ENCODE measurements around the gene OR10H2. TPM values are rescaled to one million over a fixed set of nuclear protein-coding genes. Genes with fewer than 3 reads are reported as not detected.

The OR10H2 gene
- polyA plus RNA-seq, 1 donor from 2014 or later: not detected

- Histone ChIP-seq H3K79me2 (replicated peaks; ENCODE audit: insufficient read depth, low read length) (no peaks in the 10 kb centered on the region), H4K20me1 (ENCODE audit: insufficient read depth) (no peaks in the 10 kb centered on the region), H3K36me3 (ENCODE audit: insufficient read depth, low read length) (no peaks in the 10 kb centered on the region), H3K27ac (ENCODE audit: low read length) (no peak overlapping the region), H3K9ac (ENCODE audit: low read length) (no peak overlapping the region), H3K9me3 (ENCODE audit: low read length) (peaks cover 11% of the 10 kb centered on the region), H2AFZ (ENCODE audit: low read depth, low read length) (no peak overlapping the region), H3F3A (ENCODE audit: insufficient read depth, low read length, poor library complexity, severe bottlenecking) (no peaks in the 10 kb centered on the region), H3K27me3 (ENCODE audit: insufficient read depth, low read depth, low read length) (no peaks in the 10 kb centered on the region), H3K4me3 (ENCODE audit: low read length) (no peak overlapping the region), H3K4me2 (ENCODE audit: low read length) (no peak overlapping the region), H3K9me2 (ENCODE audit: insufficient read depth, low read length) (no peaks in the 10 kb centered on the region)
- no peak for TF ChIP-seq RAD21 (conservative IDR thresholded peaks at IDR 0.05)
- TF ChIP-seq POLR2AphosphoS5 (IDR thresholded peaks at IDR 0.05): no peak
- TF ChIP-seq SMC3 (conservative IDR thresholded peaks at IDR 0.05; ENCODE audit: poor library complexity): no peak
- TF ChIP-seq MXI1 (conservative IDR thresholded peaks at IDR 0.05; ENCODE audit: poor library complexity, severe bottlenecking): no peak
- TF ChIP-seq EP300 (conservative IDR thresholded peaks at IDR 0.05; ENCODE audit: poor library complexity, severe bottlenecking): no peak
- no peak for TF ChIP-seq TAF1 (IDR thresholded peaks at IDR 0.05; ENCODE audit: low read depth)
Measured at GRCh38 chr19:15680478-15681322, 47.1 kb upstream of the OR10H2 start.

GRCh38 chr19:15683411-15683810 lies 44.4 kb upstream of the OR10H2 start:
- Histone ChIP-seq H3K36me3 (ENCODE audit: insufficient read depth, low read length) (no peaks in the 10 kb centered on the region), H4K20me1 (ENCODE audit: insufficient read depth) (no peaks in the 10 kb centered on the region), H3F3A (ENCODE audit: insufficient read depth, low read length, poor library complexity, severe bottlenecking) (no peaks in the 10 kb centered on the region), H3K4me3 (ENCODE audit: low read length) (no peak overlapping the region), H2AFZ (ENCODE audit: low read depth, low read length) (no peak overlapping the region), H3K27ac (ENCODE audit: low read length) (no peak overlapping the region), H3K27me3 (ENCODE audit: insufficient read depth, low read depth, low read length) (no peaks in the 10 kb centered on the region), H3K79me2 (replicated peaks; ENCODE audit: insufficient read depth, low read length) (no peaks in the 10 kb centered on the region), H3K4me2 (ENCODE audit: low read length) (no peak overlapping the region), H3K9me3 (ENCODE audit: low read length) (peaks cover 9% of the 10 kb centered on the region), H3K9ac (ENCODE audit: low read length) (no peak overlapping the region), H3K9me2 (ENCODE audit: insufficient read depth, low read length) (no peaks in the 10 kb centered on the region)
- TF ChIP-seq, protein P1, sequence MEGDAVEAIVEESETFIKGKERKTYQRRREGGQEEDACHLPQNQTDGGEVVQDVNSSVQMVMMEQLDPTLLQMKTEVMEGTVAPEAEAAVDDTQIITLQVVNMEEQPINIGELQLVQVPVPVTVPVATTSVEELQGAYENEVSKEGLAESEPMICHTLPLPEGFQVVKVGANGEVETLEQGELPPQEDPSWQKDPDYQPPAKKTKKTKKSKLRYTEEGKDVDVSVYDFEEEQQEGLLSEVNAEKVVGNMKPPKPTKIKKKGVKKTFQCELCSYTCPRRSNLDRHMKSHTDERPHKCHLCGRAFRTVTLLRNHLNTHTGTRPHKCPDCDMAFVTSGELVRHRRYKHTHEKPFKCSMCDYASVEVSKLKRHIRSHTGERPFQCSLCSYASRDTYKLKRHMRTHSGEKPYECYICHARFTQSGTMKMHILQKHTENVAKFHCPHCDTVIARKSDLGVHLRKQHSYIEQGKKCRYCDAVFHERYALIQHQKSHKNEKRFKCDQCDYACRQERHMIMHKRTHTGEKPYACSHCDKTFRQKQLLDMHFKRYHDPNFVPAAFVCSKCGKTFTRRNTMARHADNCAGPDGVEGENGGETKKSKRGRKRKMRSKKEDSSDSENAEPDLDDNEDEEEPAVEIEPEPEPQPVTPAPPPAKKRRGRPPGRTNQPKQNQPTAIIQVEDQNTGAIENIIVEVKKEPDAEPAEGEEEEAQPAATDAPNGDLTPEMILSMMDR (IDR thresholded peaks at IDR 0.05; ENCODE audit: poor library complexity, severe bottlenecking): no peak
- TF ChIP-seq POLR2AphosphoS5 (IDR thresholded peaks at IDR 0.05): no peak
- TF ChIP-seq SMC3 (conservative IDR thresholded peaks at IDR 0.05; ENCODE audit: poor library complexity): no peak
- TF ChIP-seq MXI1 (conservative IDR thresholded peaks at IDR 0.05; ENCODE audit: poor library complexity, severe bottlenecking): no peak
- no peak for TF ChIP-seq EZH2 (IDR thresholded peaks at IDR 0.05; ENCODE audit: borderline replicate concordance, insufficient read depth, low read length, poor library complexity, severe bottlenecking)
- TF ChIP-seq, protein P2, sequence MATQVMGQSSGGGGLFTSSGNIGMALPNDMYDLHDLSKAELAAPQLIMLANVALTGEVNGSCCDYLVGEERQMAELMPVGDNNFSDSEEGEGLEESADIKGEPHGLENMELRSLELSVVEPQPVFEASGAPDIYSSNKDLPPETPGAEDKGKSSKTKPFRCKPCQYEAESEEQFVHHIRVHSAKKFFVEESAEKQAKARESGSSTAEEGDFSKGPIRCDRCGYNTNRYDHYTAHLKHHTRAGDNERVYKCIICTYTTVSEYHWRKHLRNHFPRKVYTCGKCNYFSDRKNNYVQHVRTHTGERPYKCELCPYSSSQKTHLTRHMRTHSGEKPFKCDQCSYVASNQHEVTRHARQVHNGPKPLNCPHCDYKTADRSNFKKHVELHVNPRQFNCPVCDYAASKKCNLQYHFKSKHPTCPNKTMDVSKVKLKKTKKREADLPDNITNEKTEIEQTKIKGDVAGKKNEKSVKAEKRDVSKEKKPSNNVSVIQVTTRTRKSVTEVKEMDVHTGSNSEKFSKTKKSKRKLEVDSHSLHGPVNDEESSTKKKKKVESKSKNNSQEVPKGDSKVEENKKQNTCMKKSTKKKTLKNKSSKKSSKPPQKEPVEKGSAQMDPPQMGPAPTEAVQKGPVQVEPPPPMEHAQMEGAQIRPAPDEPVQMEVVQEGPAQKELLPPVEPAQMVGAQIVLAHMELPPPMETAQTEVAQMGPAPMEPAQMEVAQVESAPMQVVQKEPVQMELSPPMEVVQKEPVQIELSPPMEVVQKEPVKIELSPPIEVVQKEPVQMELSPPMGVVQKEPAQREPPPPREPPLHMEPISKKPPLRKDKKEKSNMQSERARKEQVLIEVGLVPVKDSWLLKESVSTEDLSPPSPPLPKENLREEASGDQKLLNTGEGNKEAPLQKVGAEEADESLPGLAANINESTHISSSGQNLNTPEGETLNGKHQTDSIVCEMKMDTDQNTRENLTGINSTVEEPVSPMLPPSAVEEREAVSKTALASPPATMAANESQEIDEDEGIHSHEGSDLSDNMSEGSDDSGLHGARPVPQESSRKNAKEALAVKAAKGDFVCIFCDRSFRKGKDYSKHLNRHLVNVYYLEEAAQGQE (IDR thresholded peaks at IDR 0.05; ENCODE audit: borderline replicate concordance): no peak
- TF ChIP-seq EP300 (conservative IDR thresholded peaks at IDR 0.05; ENCODE audit: poor library complexity, severe bottlenecking): no peak
- no peak for TF ChIP-seq TAF1 (IDR thresholded peaks at IDR 0.05; ENCODE audit: low read depth)
- TF ChIP-seq RAD21 (conservative IDR thresholded peaks at IDR 0.05): no peak

Measured in neural cell (in vitro differentiated cells).